ENCODE results near the gene S100A3. TPM values are rescaled to one million over a fixed set of nuclear protein-coding genes. Genes with fewer than 3 reads are reported as not detected.
"Not testable (repeated sequence)": the region's sequence is repeated elsewhere in the genome, so short reads cannot be mapped to it uniquely, and the experiment has no call there.

S100A3 gene
- total RNA-seq, 2 donors from 2014 or later: not detected

- H3K27me3 Mint-ChIP-seq (ENCODE audit: low read depth): no peaks in the 10 kb centered on the region
- DNase-seq (no peak), ATAC-seq (replicated peaks in 1 of 2) (no peak)
- H3K4me3 Mint-ChIP-seq: peak overlapping the region; percentile 86 to 95
- H3K36me3 Mint-ChIP-seq (ENCODE audit: insufficient read depth in 2 of 2): peaks cover 4 to 5% of the 10 kb centered on the region in 2 donors
- no peaks in the 10 kb centered on the region for H3K9me3 Mint-ChIP-seq
- H3K4me1 Mint-ChIP-seq (ENCODE audit: low read depth): peaks cover 68% of the 10 kb centered on the region
- peak overlapping the region; percentile 94 for H3K27ac Mint-ChIP-seq
These were observed 14.7 kb downstream of the S100A3 start for GRCh38 chr1:153534226-153534924.

GRCh38 chr1:153533689-153534201 lies 15.3 kb downstream of the S100A3 start:
- ATAC-seq (replicated peaks in 1 of 2) (no peak), DNase-seq (no peak)
- peaks cover 4 to 5% of the 10 kb centered on the region in 2 donors for H3K36me3 Mint-ChIP-seq (ENCODE audit: insufficient read depth in 2 of 2)
- peaks cover 67% of the 10 kb centered on the region for H3K4me1 Mint-ChIP-seq (ENCODE audit: low read depth)
- no peaks in the 10 kb centered on the region for H3K9me3 Mint-ChIP-seq
- peak overlapping the region; percentile 86 to 95 for H3K4me3 Mint-ChIP-seq
- H3K27me3 Mint-ChIP-seq (ENCODE audit: low read depth): no peaks in the 10 kb centered on the region
- H3K27ac Mint-ChIP-seq: peak overlapping the region; percentile 94

GRCh38 chr1:153532769-153533599 lies 16.1 kb downstream of the S100A3 start:
- DNase-seq (peak; percentile 81 to 87), ATAC-seq (replicated peaks in 1 of 2) (peak; percentile 38 to 42)
- peak overlapping the region; percentile 86 to 95 for H3K4me3 Mint-ChIP-seq
- peaks cover 4 to 5% of the 10 kb centered on the region in 2 donors for H3K36me3 Mint-ChIP-seq (ENCODE audit: insufficient read depth in 2 of 2)
- H3K27me3 Mint-ChIP-seq (ENCODE audit: low read depth): no peaks in the 10 kb centered on the region
- peak overlapping the region; percentile 94 for H3K27ac Mint-ChIP-seq
- peaks cover 67% of the 10 kb centered on the region for H3K4me1 Mint-ChIP-seq (ENCODE audit: low read depth)
- H3K9me3 Mint-ChIP-seq: no peaks in the 10 kb centered on the region

- H3K36me3 Mint-ChIP-seq (ENCODE audit: insufficient read depth in 2 of 2): peaks cover 4 to 5% of the 10 kb centered on the region in 2 donors
- peak overlapping the region; percentile 88 for H3K27ac Mint-ChIP-seq
- no peaks in the 10 kb centered on the region for H3K9me3 Mint-ChIP-seq
- DNase-seq: peak; percentile 61 to 69
- no peaks in the 10 kb centered on the region for H3K27me3 Mint-ChIP-seq (ENCODE audit: low read depth)
- peak overlapping the region; percentile 86 to 95 for H3K4me3 Mint-ChIP-seq
- peak; percentile 56 for ATAC-seq (replicated peaks in 1 of 2)
- peaks cover 66% of the 10 kb centered on the region for H3K4me1 Mint-ChIP-seq (ENCODE audit: low read depth)
These were observed 16.9 kb downstream of the S100A3 start for GRCh38 chr1:153532181-153532580.

- ATAC-seq (replicated peaks in 1 of 2) (no peak), DNase-seq (no peak)
- H3K4me3 Mint-ChIP-seq: peak overlapping the region; percentile 86 to 95
- no peaks in the 10 kb centered on the region for H3K27me3 Mint-ChIP-seq (ENCODE audit: low read depth)
- H3K27ac Mint-ChIP-seq: peak overlapping the region; percentile 88
- H3K9me3 Mint-ChIP-seq: no peaks in the 10 kb centered on the region
- H3K4me1 Mint-ChIP-seq (ENCODE audit: low read depth): peaks cover 63% of the 10 kb centered on the region
- peaks cover 4 to 5% of the 10 kb centered on the region in 2 donors for H3K36me3 Mint-ChIP-seq (ENCODE audit: insufficient read depth in 2 of 2)
These were observed 17.4 kb downstream of the S100A3 start for GRCh38 chr1:153531638-153532037.

- Mint-ChIP-seq H3K27me3 (ENCODE audit: low read depth) (no peaks in the 10 kb centered on the region), H3K9me3 (no peaks in the 10 kb centered on the region), H3K36me3 (ENCODE audit: insufficient read depth in 2 of 2) (no peaks in the 10 kb centered on the region), H3K27ac (no peak overlapping the region), H3K4me3 (no peak overlapping the region), H3K4me1 (ENCODE audit: low read depth) (peaks cover 35% of the 10 kb centered on the region)
- DNase-seq (no peak), ATAC-seq (replicated peaks in 1 of 2) (no peak)
These were observed 21.4 kb downstream of the S100A3 start for GRCh38 chr1:153527683-153528040.

GRCh38 chr1:153527023-153527682 lies 21.9 kb downstream of the S100A3 start:
- Mint-ChIP-seq H3K4me1 (ENCODE audit: low read depth) (peaks cover 30% of the 10 kb centered on the region), H3K9me3 (no peaks in the 10 kb centered on the region), H3K36me3 (ENCODE audit: insufficient read depth in 2 of 2) (no peaks in the 10 kb centered on the region), H3K27ac (no peak overlapping the region), H3K4me3 (no peak overlapping the region), H3K27me3 (ENCODE audit: low read depth) (no peaks in the 10 kb centered on the region)
- peak in 1 of 2 donors; percentile 27 for ATAC-seq (replicated peaks in 1 of 2)
- no peak for DNase-seq

GRCh38 chr1:153526132-153526543 lies 22.9 kb downstream of the S100A3 start:
- Mint-ChIP-seq H3K27ac (no peak overlapping the region), H3K36me3 (ENCODE audit: insufficient read depth in 2 of 2) (no peaks in the 10 kb centered on the region), H3K9me3 (no peaks in the 10 kb centered on the region)

GRCh38 chr1:153525088-153525728 lies 23.9 kb downstream of the S100A3 start:
- Mint-ChIP-seq H3K9me3 (no peaks in the 10 kb centered on the region), H3K36me3 (ENCODE audit: insufficient read depth in 2 of 2) (no peaks in the 10 kb centered on the region), H3K4me3 (no peak overlapping the region), H3K4me1 (ENCODE audit: low read depth) (peaks cover 10% of the 10 kb centered on the region), H3K27ac (peak overlapping the region; percentile 68), H3K27me3 (ENCODE audit: low read depth) (no peaks in the 10 kb centered on the region)
- ATAC-seq (replicated peaks in 1 of 2) (no peak), DNase-seq (no peak)

More at GRCh38 chr1:153526132-153526543, 22.9 kb downstream of the S100A3 start:
- Mint-ChIP-seq H3K4me1 (ENCODE audit: low read depth) (peaks cover 19% of the 10 kb centered on the region), H3K27me3 (ENCODE audit: low read depth) (no peaks in the 10 kb centered on the region), H3K4me3 (no peak overlapping the region)
- ATAC-seq (replicated peaks in 1 of 2) (no peak), DNase-seq (no peak)

- not testable (repeated sequence) for DNase-seq; H3K27ac Mint-ChIP-seq; ATAC-seq (replicated peaks in 1 of 2); H3K9me3 Mint-ChIP-seq; H3K36me3 Mint-ChIP-seq (ENCODE audit: insufficient read depth in 2 of 2); H3K27me3 Mint-ChIP-seq (ENCODE audit: low read depth)
- peaks cover 15% of the 10 kb centered on the region for H3K4me1 Mint-ChIP-seq (ENCODE audit: low read depth)
- peak overlapping the region; percentile 6 to 51 for H3K4me3 Mint-ChIP-seq
These were observed 26.6 kb downstream of the S100A3 start for GRCh38 chr1:153522353-153523048.

- not testable (repeated sequence) for H3K36me3 Mint-ChIP-seq (ENCODE audit: insufficient read depth in 2 of 2); ATAC-seq (replicated peaks in 1 of 2); H3K27ac Mint-ChIP-seq
These were observed 27.2 kb downstream of the S100A3 start for GRCh38 chr1:153521808-153522207.

GRCh38 chr1:153520818-153521476 lies 28.1 kb downstream of the S100A3 start:
- H3K4me1 Mint-ChIP-seq (ENCODE audit: low read depth): peaks cover 16% of the 10 kb centered on the region
- no peaks in the 10 kb centered on the region for H3K9me3 Mint-ChIP-seq
- H3K27ac Mint-ChIP-seq: no peak overlapping the region
- no peaks in the 10 kb centered on the region for H3K36me3 Mint-ChIP-seq (ENCODE audit: insufficient read depth in 2 of 2)
- ATAC-seq (replicated peaks in 1 of 2) (no peak), DNase-seq (no peak)
- H3K4me3 Mint-ChIP-seq: no peak overlapping the region
- no peaks in the 10 kb centered on the region for H3K27me3 Mint-ChIP-seq (ENCODE audit: low read depth)

More at GRCh38 chr1:153521808-153522207, 27.2 kb downstream of the S100A3 start:
- H3K27me3 Mint-ChIP-seq (ENCODE audit: low read depth); H3K4me3 Mint-ChIP-seq; DNase-seq; H3K9me3 Mint-ChIP-seq: not testable (repeated sequence)
- peaks cover 11% of the 10 kb centered on the region for H3K4me1 Mint-ChIP-seq (ENCODE audit: low read depth)

Data from activated T-cell treated with anti-CD3 and anti-CD28 coated beads, Interleukin-2, amount 50 U/mL, for 72 hours (primary cell).